K562 (cell line): ENCODE results near the gene TBX1. TPM values are rescaled to one million over a fixed set of nuclear protein-coding genes. Genes with fewer than 3 reads are reported as not detected.

Source experiments
- ATAC-seq: fragments of 200-7000 bp; cut with Tn5 transposase; 3 replicates; pipeline ENCODE4 v1.9.1; 2020; ENCODE audit warnings: moderate library complexity
- BruUV-seq: library from RNA; stranded (reverse); fragments of 400-500 nt; replicated peaks from 2 replicates; lab custom pipeline; 2021; lab: Mats Ljungman, UMichigan
- CTCF ChIA-PET: fragments of 300-600 bp; formaldehyde crosslinking; extraction: SDS; loops from one replicate; lab custom pipeline; 2021; ENCODE audit warnings: low intra/inter-chr PET ratio; lab: Yijun Ruan, JAX
- POLR2A ChIA-PET: fragments of 300-600, 350-650 bp; sonication (Branson Sonifier 250); formaldehyde crosslinking; extraction: SDS; loops from one replicate; lab custom pipeline; 2021; ENCODE audit warnings: antibody characterized with exemption, inconsistent platforms; lab: Yijun Ruan, JAX
- DNase-seq, 4 experiments: peaks; one replicate each; pipeline versions ENCODE4 v3.0.0 to v3.0.0-alpha.2; 2011 to 2018; ENCODE audit warnings: low spot score in 3 of 4, mixed read lengths in 3 of 4; ENCODE audit errors: extremely low read depth in 1 of 4
- FAIRE-seq: peaks from 2 replicates; lab custom pipeline; 2011; peaks lifted over from hg19 to GRCh38; lab: Jason Lieb, UNC
- H2AFZ ChIP-seq: 2 replicates; pipeline ENCODE4 v1.6.0; 2011; ENCODE audit warnings: low read depth, low read length, control low read depth, inconsistent platforms
- H3K27ac ChIP-seq: fragments of 200-600 bp; 3 replicates; pipeline ENCODE4 v1.8.0; 2011; ENCODE audit warnings: low read depth, mild to moderate bottlenecking, control low read depth, inconsistent platforms, low read length, moderate library complexity, mixed read lengths; ENCODE audit errors: extremely low read depth
- H3K27me3 ChIP-seq, 2 experiments: fragments of 300-600 bp in 1 of 2; 2 replicates in 1 of 2; 3 replicates in 1 of 2; pipeline versions ENCODE4 v1.6.0 to v1.8.0; 2011; ENCODE audit warnings: inconsistent platforms in 2 of 2, low read length in 2 of 2, mild to moderate bottlenecking in 1 of 2, mixed read lengths in 1 of 2, moderate library complexity in 1 of 2; ENCODE audit not compliant: control insufficient read depth in 2 of 2, insufficient read depth in 2 of 2
- H3K36me3 ChIP-seq: fragments of 300-600 bp; 3 replicates; pipeline ENCODE4 v1.8.0; 2011; ENCODE audit warnings: mild to moderate bottlenecking, low read length, inconsistent platforms; ENCODE audit not compliant: control insufficient read depth, insufficient read depth
- H3K4me1 ChIP-seq, 2 experiments: fragments of 200-600 bp in 1 of 2; replicated peaks in 1 of 2; 2 replicates in 1 of 2; 3 replicates in 1 of 2; pipeline versions ENCODE4 v1.5.1 to v1.8.0; 2011; ENCODE audit warnings: inconsistent platforms in 2 of 2, low read length in 2 of 2, mild to moderate bottlenecking in 1 of 2, mixed read lengths in 1 of 2, moderate library complexity in 1 of 2; ENCODE audit not compliant: control insufficient read depth in 2 of 2, insufficient read depth in 2 of 2
- H3K4me2 ChIP-seq: 2 replicates; pipeline ENCODE4 v1.6.1; 2011; ENCODE audit warnings: low read length, control low read depth, inconsistent platforms, mixed read lengths; ENCODE audit not compliant: insufficient read depth
- H3K4me3 ChIP-seq: fragments of 200-600 bp; sonication (generic), shearing (Covaris generic); 2 replicates; pipeline ENCODE4 v1.5.1; 2016; ENCODE audit warnings: control low read depth, inconsistent platforms
- H3K79me2 ChIP-seq: fragments of 200-600 bp; 3 replicates; pipeline ENCODE4 v1.8.0; 2011; ENCODE audit warnings: low read length, inconsistent platforms; ENCODE audit not compliant: control insufficient read depth, insufficient read depth
- H3K9ac ChIP-seq, 2 experiments: 2 replicates each; pipeline versions ENCODE4 v1.6.0 to v1.6.1; 2011; ENCODE audit warnings: low read depth in 2 of 2, low read length in 2 of 2, control low read depth in 1 of 2, inconsistent platforms in 1 of 2, mild to moderate bottlenecking in 1 of 2, mixed read lengths in 1 of 2; ENCODE audit not compliant: insufficient read depth in 1 of 2
- H3K9me1 ChIP-seq: one replicate; pipeline ENCODE4 v1.6.0; 2011; ENCODE audit warnings: inconsistent platforms, mild to moderate bottlenecking, low read length, moderate library complexity; ENCODE audit not compliant: control insufficient read depth, insufficient read depth
- H3K9me3 ChIP-seq: replicated peaks from 2 replicates; pipeline ENCODE4 v1.5.1; 2011; ENCODE audit warnings: low read depth, low read length, inconsistent platforms; ENCODE audit not compliant: control insufficient read depth, insufficient read depth
- H4K20me1 ChIP-seq: replicated peaks from 2 replicates; pipeline ENCODE4 v1.6.1; 2011; ENCODE audit warnings: low read length, inconsistent platforms, mixed read lengths; ENCODE audit not compliant: control insufficient read depth, insufficient read depth
- CTCFL ChIP-seq: IDR thresholded peaks from 2 replicates; pipeline ENCODE4 v1.6.1; 2011; ENCODE audit warnings: borderline replicate concordance, low read depth, mild to moderate bottlenecking, moderate library complexity, low read length; ENCODE audit not compliant: insufficient read depth, poor library complexity, severe bottlenecking
- HMGN3 ChIP-seq: IDR thresholded peaks from 2 replicates; pipeline ENCODE4 v1.6.1; 2011; ENCODE audit warnings: borderline replicate concordance, low read depth, mild to moderate bottlenecking, mixed read lengths, low read length; ENCODE audit not compliant: insufficient read length; ENCODE audit errors: extremely low read depth
- KLF13 ChIP-seq: fragments of 450-650 bp; IDR thresholded peaks from 2 replicates; pipeline ENCODE4 v1.6.1; 2016; ENCODE audit warnings: missing genetic modification characterization, low read depth, mild to moderate bottlenecking, missing compliant biosample characterization, moderate library complexity, borderline replicate concordance
- MITF ChIP-seq: IDR thresholded peaks from 2 replicates; pipeline ENCODE4 v1.6.1; 2014; ENCODE audit warnings: antibody characterized with exemption
- NCOR1 ChIP-seq: fragments of 450-650 bp; IDR thresholded peaks from 2 replicates; pipeline ENCODE4 v1.6.1; 2016; ENCODE audit warnings: mild to moderate bottlenecking, moderate library complexity
- POLR2G ChIP-seq: fragments of 200-400 bp; formaldehyde crosslinking; IDR thresholded peaks from 2 replicates; pipeline ENCODE4 v1.6.1; 2017; ENCODE audit warnings: low read depth, mild to moderate bottlenecking, antibody characterized with exemption, low read length, moderate library complexity
- POLR3A ChIP-seq: IDR thresholded peaks from 2 replicates; pipeline ENCODE4 v1.6.1; 2011; ENCODE audit warnings: borderline replicate concordance, mild to moderate bottlenecking, moderate library complexity; ENCODE audit not compliant: insufficient read length, insufficient read depth; ENCODE audit errors: extremely low read depth
- PRDM10 ChIP-seq: fragments of 450-650 bp; IDR thresholded peaks from 2 replicates; pipeline ENCODE4 v1.6.1; 2018; ENCODE audit not compliant: partially characterized antibody
- WHSC1 ChIP-seq: IDR thresholded peaks from one replicate; pipeline ENCODE4 v1.6.1; 2012; ENCODE audit warnings: low read length, control low read depth, inconsistent platforms
- XRCC5 ChIP-seq: fragments of 200-400 bp; formaldehyde crosslinking; IDR thresholded peaks from 2 replicates; pipeline ENCODE4 v1.6.1; 2017; ENCODE audit warnings: low read depth, mild to moderate bottlenecking, low read length
- WGBS: fragments of 100-300 bp; shearing (Covaris generic); methylation state at CpG from one replicate; pipeline ENCODE4 v1.1.6; 2016; ENCODE audit warnings: low coverage, mixed read lengths; ENCODE audit not compliant: insufficient coverage; ENCODE audit errors: missing lambda C conversion rate; 5-methylcytosine and 5-hydroxymethylcytosine counted together
- in situ Hi-C: fragments of 300-500 bp; cut with MboI; formaldehyde crosslinking; loops from 4 replicates; pipeline ENCODE4 v1.15.0; 2018; ENCODE audit warnings: inconsistent platforms, mixed read lengths
- intact Hi-C: fragments of 100-400 bp; cut with micrococcal nuclease; formaldehyde crosslinking; loops from 2 replicates; pipeline ENCODE4 v1.14.2; 2022
- polyA plus RNA-seq, 8 experiments: library from polyadenylated mRNA; depleted of rRNA in 4 of 8; stranded (reverse) in 5 of 8; unstranded in 3 of 8; fragments of >200 nt; fragmentation: Nextera tagmentation in 2 of 8; fragmentation: Illumina TruSeq in 1 of 8; extraction: Ambion mirVana in 2 of 8; extraction: Trizol in 1 of 8; gene quantifications; 2 replicates each; pipeline versions ENCODE4 v1.2.1 to v1.2.3, GENCODE V29; 2011 to 2014; ENCODE audit warnings: inconsistent platforms in 1 of 8, missing spikeins in 1 of 8
- total RNA-seq, 7 experiments: library from RNA; depleted of rRNA in 6 of 7; stranded (reverse); fragments of >200 nt in 6 of 7; fragmentation: Illumina TruSeq in 2 of 7; extraction: Trizol in 2 of 7; gene quantifications; 2 replicates each; pipeline versions ENCODE4 v1.2.1 to v1.2.3, GENCODE V29; 2011 to 2021; ENCODE audit warnings: low replicate concordance in 1 of 7

The TBX1 gene
- total and polyA plus RNA-seq, 9 of the 15 experiments (the other 6 are each of a cell fraction or from before 2014, with no cell fraction given) = 0.07 to 35.0 (median 3.9) TPM

GRCh38 chr22:19810381-19811201 lies 50.0 kb downstream of the TBX1 start:
- 73% methylated on average over 23 of the region's 23 CpGs for WGBS
- no peak for FAIRE-seq
- Histone ChIP-seq H3K4me3 (no peak overlapping the region), H3K79me2 (no peaks in the 10 kb centered on the region), H3K27ac (no peak overlapping the region), H3K4me1 (peaks cover 26 to 66% of the 10 kb centered on the region in 2 experiments), H3K36me3 (0 out of 3 replicates have a peak, but pooled peaks cover 3% of the 10 kb centered on the region), H4K20me1 (peaks cover 22% of the 10 kb centered on the region), H3K27me3 (no peaks in the 10 kb centered on the region), H2AFZ (no peak overlapping the region), H3K9me3 (no peaks in the 10 kb centered on the region), H3K4me2 (no peak overlapping the region), H3K9ac (peak overlapping the region in 1 of 2 experiments; percentile 67; a peak in 2 of 4 replicates), H3K9me1 (no peaks in the 10 kb centered on the region)
- in situ Hi-C loops = no loop called here
- BruUV-seq = no TSS peak
- CTCF ChIA-PET = no interaction called here
- intact Hi-C loops = no loop called here
- POLR2A ChIA-PET = interaction anchor here (0.5 to 5.7 kb wide), 11 partner anchors 9 to 132 kb away, joined by 3 to 43 read pairs (median 4); no protein-coding TSS in a partner anchor
- ATAC-seq = no peak
- no peak for DNase-seq
- TF ChIP-seq NCOR1 (no peak), PRDM10 (peak; percentile 8), POLR3A (no peak), MITF (no peak), CTCFL (no peak), HMGN3 (peak; percentile 5), XRCC5 (no peak), WHSC1 (peak; percentile 65), KLF13 (0 out of 2 replicates have a peak, but pooled peaks have one; percentile 9), POLR2G (0 out of 2 replicates have a peak, but pooled peaks have one; percentile 46)
